ENCODE measurements around the gene PPP4R3A. TPM values are rescaled to one million over a fixed set of nuclear protein-coding genes. Genes with fewer than 3 reads are reported as not detected.
"Not testable (repeated sequence)": the region's sequence is repeated elsewhere in the genome, so short reads cannot be mapped to it uniquely, and the experiment has no call there.

Gene PPP4R3A
- total RNA-seq, 1 experiment from 2014 or later = 53.1 TPM

DNA sequence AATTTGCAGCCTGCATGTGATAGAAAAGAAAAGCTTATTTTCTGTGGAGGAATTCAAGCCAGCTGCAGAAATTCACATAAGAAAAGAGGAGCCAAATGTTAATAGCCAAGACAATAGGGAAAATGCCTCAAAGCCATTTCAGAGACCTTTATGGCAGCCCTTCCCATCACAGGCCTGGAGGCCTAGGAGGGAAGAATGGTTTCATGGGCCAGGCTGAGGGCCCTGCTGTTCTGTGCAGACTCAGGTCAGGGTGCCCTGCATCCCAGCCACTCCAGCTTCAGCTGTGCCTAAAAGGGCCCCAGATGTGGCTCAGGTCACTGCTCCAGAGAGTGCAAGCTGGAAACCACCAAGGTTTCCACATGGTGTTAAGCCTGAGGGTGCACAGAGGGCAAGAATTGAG is 71.3 kb downstream of the PPP4R3A start:
- DNase-seq (ENCODE audit: low read depth) = no peak

DNA sequence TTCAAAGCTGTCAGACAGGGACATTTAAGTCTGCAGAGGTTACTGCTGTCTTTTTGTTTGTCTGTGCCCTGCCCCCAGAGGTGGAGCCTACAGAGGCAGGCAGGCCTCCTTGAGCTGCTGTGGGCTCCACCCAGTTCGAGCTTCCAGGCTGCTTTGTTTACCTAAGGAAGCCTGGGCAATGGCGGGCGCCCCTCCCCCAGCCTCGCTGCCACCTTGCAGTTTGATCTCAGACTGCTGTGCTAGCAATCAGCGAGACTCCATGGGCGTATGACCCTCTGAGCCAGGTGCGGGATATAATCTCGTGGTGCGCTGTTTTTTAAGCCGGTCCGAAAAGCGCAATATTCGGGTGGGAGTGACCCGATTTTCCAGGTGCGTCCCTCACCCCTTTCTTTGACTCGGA is 73.8 kb downstream of the PPP4R3A start:
- DNase-seq (ENCODE audit: low read depth) = not testable (repeated sequence)

DNA sequence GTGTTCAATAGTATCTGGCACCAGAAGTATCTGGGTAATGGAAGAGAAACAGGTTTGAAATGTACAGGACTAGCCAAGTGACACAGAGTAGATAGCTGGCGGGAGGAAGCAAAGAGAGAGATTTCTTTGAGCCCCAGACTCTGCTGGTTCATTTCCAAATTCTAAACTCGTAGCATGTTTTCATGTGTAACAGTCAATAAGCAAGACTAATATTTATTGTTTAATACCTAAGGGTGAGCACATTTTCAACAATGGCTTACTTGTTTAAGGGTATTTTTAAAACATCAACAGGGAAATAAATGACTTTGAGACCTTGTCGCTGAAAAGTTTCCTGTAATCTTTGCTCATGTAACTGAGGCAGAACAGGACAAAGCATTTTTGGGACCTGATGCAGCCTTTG is 80.7 kb downstream of the PPP4R3A start:
- DNase-seq (ENCODE audit: low read depth) = no peak

DNA sequence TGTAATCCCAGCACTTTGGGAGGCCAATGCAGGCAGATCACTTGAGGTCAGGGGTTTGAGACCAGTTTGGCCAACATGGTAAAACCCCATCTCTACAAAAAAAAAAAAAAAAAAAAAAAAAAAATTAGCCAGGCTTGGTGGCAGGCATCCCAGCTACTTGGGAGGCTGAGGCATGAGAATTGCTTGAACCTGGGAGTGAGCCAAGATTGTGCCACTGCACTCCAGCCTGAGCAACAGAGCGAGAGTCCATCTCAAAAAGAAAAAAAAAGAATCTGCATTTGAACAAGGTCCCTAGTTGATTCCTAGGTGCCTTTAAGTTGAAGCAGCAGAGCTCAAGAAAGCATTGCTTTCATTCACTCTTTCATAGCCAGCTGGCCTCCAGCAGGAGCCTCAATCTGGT is 81.2 kb downstream of the PPP4R3A start:
- DNase-seq (ENCODE audit: low read depth) = not testable (repeated sequence)

DNA sequence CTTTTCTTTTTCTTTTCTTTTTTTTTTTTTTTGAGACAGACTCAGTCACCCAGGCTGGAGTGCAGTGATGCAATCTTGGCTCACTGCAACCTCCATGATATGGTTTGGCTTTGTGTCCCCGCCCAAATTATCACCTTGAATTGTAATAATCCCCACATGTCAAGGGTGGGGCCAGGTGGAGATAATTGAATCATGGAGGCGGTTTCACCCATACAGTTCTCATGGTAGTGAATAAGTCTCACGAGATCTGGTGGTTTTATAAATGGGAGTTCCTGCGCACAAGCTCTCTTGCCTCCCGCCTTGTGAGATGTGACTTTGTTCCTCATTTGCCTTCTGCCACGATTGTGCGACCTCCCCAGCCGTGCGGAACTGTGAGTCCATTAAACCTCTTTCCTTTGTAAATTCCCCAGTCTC is 84.6 kb downstream of the PPP4R3A start:
- not testable (repeated sequence) for DNase-seq (ENCODE audit: low read depth)

DNA sequence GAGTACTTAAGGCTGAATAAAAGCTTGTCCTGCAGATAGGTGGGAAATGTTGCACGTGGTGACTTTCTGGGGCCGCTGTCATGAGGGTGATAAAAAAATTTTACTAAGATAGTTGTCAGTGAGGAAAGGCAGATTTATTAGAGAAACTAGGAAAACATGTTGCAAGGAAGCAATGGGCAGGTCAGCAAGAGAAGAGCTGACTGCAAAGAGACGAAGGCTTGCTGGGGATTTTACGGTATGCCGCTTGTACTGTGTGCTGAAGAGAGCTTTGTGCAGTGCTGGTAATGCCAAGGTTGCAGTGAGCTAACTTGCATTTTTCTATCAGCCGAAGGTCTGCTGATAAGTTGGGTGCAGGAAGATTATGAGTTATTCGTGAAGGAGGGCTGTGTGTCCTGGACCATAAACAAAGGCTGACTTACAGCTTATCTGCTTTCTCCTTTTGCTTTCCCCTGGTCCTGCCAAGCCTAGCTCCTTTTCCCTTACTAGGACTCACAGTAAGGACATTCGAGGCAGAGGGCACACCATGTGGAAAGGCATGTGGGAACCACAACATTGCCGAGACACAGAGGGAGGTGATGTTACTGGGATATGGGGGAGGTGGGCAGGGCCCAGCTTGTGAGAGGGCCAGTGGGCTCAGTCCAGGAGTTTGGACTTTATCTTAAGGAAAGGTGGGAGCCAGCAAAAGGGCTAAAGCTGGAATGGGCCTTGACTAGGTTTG is 85.1 kb downstream of the PPP4R3A start:
- DNase-seq (ENCODE audit: low read depth) = no peak

DNA sequence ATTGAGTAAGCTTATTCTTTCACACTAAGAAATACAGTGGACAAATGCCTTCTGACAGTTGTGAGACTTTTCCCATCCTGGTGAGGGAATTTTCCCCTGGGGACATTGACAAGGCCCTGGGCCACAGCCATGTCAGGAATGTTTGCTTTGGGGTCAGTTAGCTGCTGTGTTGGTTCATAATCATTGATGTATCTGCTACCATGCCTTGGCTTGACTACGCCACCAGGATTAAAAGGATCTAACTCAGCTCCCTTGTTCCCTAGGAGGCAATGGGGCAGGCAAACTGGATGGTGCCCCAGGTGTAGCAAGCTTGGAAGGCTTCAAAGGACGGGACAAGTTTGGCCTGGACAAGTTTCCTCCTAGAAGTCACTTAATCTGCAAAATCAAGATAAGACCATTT is 89.4 kb downstream of the PPP4R3A start:
- no peak for DNase-seq (ENCODE audit: low read depth)

DNA sequence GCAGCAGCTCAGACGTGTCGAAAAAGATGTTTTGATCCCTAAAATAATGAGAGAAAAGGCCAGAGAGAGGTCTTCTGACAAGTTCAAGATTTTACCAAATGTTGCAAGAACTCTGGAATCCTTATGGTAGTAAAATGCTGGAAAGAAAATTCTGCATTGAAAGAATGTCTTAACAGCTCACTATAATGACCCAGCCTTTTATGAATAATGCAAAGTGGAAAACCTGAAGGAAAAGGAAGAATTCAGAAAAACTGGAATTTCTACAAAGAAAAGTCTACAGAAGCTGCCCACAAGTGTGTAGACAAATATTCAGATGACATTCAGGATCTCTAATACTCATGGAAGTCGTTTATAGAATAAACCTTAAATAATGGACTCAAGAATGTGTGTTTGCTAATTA is 90.7 kb downstream of the PPP4R3A start:
- DNase-seq (ENCODE audit: low read depth) = no peak

DNA sequence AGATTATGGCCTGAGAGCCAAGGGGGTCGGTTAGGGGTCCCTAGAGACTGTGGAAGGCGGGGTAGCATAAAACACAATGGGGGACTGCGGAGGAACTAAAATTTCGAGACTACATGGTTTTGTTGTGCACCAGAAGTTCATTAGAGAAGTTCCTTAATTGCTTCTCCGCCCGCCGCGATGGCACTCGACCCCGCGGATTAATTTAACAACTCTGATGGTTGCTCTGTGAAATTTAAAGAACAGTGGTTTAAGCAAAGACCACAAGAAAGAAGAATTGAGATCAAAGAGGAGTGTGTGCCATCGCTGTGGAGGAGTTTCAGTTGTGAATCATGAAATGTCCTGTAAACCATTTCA is 91.1 kb downstream of the PPP4R3A start:
- DNase-seq (ENCODE audit: low read depth) = no peak

DNA sequence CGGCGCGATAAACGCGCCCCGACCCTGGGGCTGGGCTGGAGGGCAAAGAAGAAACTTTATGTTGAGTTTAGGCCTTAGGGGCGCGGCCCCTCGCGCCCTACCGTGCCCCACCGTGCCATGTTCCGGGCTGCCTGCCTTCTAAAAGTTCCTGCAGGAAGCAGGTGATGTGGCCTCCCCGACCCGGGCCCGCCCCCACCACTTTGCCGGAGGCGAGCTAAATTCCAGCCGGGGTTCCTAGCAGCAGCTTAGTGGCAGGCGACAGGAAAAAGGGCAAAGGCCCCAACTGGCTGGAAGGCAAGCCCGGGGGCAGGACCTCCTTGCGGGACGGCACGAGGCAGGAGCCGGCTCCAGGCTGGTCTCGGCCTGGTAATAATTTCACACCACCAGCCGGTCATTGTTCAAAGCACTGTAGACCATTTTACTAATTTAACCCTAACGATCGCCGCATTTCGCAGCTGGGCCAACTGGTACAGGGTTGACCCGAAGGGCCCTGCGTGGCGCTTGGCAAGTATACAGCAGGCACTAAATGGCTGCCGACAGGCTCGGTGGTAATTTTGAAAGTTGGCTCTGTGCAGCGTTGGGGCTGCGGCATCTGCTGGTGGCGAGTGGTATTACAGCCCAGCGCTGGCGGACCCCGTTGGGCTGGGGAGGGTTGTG is 91.6 kb downstream of the PPP4R3A start:
- DNase-seq (ENCODE audit: low read depth) = peak; percentile 19

DNA sequence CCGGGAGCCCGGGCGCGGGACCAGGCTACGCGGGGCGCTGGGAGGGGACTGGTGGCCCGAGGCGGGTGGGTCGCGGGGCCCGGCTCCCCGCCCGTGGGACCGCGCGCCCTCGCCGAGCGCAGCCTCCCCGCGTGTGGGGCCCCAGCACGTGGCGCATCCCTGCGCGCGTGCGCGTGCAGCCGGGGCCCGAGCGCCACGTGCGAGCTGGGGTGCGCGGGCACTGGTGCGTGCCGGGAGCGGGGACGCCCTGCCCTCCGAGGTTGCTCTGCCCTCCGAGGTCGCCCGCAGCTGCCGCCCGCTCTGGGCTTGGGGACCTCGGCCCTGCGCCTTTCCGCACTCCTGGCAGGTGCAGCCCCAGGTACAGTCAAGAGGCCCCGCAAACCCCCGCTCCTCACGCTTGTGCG is 92.1 kb downstream of the PPP4R3A start:
- DNase-seq (ENCODE audit: low read depth) = no peak

DNA sequence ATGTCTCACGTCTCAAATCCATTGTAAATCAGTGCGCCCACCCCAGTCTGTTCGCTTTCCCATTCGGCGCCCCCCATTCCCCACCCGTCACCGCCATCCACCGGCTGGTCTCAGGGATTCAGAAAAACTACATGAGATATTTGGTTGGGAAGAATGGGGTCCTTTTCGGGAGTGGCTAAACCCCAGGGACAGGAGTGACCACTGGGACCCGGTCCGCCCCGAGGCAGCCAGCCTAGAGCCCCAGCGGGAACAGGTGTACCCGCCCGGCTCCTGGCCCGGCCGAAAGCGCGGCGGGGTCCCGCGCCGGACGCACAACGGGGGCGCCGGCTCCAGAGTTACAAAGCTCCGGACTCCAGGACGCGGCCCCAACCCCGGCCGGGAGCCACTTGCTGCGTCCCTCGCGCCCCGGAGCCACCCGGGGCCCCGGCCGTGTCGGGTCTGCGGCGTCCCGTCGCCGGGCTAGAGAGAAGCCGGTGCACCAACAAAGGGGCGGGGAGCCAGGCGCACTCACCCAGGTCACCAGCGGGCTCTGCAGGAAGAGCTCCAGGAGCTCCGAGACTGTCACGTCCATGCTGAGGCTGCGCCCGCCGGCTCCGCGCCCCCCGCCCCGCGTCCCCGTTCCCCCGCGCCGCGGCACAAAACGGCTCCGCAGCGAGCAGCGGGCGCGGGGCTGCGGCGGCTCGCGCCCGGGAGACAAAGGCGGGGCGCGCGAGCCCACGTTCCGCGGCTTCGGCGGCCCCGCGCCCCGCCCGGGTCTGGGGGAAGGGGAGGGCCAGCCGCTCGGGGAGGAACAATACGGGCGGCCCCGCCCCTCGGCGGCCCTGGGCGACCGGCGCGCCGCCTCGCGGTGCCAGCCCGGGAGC is 92.8 kb downstream of the PPP4R3A start, which contains the start of gene CCDC88C:
Gene CCDC88C (minus strand): TSS at position 701 of the 863 bp plus-strand sequence. CDS start 130 bp downstream, at position 571.
- no peak for DNase-seq (ENCODE audit: low read depth)

DNA sequence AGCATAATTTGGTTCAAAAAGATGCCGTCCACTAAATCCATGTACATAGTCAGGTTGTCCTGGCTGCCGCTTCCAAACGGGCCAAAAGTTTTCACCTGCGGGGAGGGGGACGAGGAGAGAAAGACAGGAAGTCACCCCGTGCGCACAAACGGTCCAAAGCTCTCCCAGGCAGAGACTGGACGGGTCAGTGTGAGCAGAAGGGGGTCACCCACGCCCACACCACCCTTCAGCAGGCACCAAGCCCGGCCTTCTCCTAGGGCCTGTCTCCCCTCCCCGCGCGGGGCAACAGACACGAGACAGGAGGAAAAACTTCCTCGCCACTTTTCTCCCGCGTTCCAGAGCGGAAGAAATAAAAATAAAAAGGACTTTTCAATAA is 93.4 kb downstream of the PPP4R3A start:
- DNase-seq (ENCODE audit: low read depth) = no peak

DNA sequence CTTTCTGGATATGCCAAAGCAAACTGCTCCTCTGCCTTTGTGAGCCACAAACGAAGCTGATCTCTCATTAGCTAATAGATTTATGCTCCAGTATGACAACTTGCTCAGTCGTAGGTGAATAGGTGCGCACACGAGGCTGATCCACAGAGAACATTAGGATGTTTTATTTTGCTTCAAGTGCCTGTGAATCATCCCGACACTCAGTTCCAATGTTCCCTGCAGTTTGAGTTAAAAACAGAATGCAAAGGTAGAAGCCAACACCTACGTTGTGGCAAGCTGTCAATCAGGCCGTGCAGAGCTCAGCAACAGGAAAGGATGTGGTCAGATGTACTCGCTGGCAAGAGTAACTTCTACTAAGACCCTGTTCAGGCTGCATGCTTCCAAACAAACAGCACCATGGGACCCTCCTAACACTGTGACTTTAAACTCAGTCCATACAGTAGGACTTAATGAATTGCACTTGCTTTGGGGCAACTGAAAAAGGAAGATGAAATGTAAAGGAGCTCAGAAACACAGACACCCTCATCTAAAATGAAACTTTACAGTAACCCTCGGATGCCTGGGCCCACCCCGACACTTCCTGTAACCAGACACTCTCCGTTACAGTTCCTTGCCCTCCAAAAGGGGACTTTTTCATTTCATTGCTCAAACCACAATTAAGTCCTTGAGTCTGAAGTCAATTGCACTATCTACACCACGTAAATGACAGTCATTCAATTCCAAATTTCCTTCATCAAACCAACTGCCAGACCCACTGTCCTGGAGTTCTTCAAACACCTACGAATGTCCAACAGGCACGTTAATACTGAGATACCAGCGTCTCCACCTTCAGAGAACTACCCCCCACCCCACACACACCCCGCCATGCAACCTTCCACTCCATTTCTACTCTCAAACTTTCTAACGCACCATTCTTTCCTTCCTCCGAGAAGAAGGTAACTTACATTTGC is 94.0 kb downstream of the PPP4R3A start:
- no peak for DNase-seq (ENCODE audit: low read depth)

DNA sequence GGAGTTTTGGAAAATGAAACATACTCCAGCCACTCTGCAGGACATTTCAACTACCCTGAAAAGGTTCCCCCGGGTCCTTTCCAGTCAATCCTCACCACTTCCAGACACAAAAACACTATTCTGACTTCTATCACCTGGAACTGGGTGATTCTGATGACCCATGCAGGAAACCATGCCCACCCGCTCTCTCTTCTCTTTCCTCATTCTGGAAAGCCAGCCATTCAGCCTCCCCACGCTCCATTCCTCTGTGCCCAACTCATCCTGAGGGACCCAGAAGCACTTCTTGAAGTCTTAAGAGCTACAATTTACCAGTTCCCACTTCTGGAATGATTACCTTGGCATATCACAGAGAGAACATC is 95.7 kb downstream of the PPP4R3A start:
- DNase-seq (ENCODE audit: low read depth) = no peak

DNA sequence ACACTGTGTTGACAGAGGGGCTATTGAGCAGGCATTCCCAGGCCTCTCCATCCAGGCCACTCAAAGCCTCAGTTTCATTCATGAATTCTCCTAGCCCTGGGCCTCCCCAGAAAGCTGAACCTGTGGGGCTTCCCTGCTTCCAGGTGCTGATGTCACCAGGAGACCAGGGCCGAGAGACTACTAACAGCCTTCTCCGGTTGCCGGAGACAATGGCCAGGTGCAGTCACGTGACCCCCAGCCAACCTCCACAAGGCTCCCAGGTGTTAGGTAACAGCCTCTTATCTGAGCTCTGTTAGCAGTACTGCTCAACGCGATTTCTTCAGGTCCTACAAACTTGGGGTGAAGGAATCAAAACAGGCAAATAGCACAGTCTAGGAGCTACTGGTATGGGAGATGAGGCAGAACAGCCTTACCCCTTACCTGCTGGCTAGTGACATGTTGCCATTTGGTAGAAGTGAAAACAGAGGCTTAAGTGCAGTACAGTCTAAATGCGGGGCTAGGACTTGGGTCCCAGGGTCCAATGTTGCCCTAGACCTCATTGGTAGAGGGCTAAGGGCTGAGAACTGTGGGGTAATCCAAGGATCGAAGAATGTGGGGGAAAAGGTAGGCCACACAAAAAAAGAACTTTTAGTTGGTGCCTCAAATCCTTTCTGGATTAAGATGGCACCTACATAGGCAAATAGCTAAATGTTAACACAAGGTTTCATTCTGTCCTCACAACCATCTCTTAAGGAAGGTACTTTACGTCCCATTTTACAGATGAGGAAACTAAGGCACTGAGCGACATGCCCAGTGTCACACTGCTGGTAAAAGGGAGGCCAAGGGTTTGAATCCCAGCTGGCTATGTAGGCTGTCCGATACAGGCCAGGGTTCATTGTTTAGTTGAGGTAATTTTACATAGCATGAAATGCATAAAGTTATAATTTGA is 96.3 kb downstream of the PPP4R3A start:
- DNase-seq (ENCODE audit: low read depth) = no peak

DNA sequence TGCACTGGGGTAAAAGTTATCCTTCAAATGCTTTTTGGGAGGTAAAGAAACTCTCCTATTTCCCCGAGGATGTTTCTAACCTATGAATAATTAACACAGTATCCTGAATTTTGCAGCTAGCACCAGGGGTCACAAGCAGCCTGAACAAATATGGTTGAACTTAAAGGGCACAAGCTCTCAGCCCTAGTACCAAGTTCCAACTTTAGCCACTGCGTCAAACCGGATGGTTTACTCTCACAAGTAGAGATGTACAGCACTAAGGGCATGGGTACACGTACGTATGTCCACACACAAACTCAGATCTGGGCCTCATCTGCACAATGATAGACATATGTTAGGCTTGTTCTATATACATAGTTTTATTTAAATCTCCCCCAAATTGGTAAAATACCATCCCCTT is 97.2 kb downstream of the PPP4R3A start:
- no peak for DNase-seq (ENCODE audit: low read depth)

DNA sequence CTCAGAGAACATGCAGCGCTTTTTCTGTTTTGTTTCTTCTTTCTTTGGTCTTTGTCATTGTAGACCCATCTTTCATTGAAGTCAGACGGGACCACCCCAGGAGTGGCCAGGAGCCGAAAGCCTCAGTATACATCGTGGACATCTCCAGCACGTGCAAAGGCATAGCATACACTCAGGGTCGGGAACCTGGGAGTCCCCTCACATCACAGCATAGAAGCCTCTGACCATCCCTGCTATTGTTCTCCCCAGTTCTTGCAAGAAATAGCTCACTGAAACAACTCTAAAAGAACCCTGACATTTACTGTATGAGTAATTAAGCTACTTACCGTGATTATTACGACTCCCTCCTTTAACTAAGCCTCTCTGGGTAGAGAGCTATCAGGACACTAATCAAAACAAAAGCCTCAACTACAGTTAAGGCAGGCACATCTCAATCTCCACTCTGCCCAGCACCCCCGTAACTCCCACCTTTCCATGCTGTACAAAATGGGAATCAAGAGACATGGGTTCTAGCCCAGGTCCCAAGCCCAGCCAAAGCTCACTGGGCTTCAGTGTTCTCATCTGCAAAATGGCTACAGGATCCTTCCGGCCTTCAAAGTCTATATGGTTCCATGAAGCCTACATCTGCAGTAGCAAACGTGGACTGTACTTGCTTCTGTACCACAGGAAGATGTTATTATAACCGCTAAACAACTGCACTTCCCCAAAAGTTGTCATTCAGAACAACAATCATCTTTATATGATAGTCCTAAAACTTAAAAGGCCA is 99.2 kb downstream of the PPP4R3A start:
- no peak for DNase-seq (ENCODE audit: low read depth)

DNA sequence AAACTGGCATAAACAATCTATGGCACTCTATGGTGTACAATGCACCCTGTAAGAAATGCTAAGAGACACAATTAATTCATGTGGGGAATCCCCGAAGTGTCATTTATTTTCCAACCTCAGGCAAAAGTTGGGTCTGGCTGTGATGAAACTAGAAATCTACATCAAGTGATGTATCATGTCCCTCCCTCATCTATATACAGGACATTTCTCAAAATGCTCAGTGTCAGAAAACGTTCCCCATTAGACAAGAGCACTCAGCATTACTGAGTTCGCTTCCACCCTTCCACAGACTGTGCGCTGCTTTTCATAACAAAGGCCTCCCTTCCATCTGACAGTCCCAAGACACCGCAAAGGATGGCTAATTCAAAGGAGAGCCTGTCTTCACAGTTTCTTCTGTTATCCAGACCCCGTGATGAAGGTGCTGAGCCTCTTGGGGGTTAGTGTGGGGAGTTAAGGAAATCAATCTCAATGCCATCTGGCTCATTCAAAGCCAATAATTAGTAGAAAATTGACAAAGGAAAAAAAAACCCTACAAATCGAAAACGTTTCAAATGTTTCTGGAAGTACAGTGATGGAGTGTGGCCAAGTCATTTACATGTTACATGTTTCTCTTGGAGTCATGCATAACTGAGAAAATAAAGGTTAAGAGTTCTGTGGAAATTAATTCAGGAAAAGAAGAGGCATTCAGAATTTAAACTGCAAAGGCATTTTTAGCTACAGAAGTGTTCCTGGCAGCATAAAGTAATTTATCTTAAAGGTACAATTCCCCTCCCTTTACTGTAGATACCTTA is 100.0 kb downstream of the PPP4R3A start:
- DNase-seq (ENCODE audit: low read depth) = no peak
